GM12891 (cell line): Measurements from ENCODE around the gene AGAP2.

ENCODE experiments used
- DNase-seq: peaks from one replicate; pipeline ENCODE4 v3.0.0; 2011; ENCODE audit warnings: low spot score; ENCODE audit not compliant: insufficient read length
- FAIRE-seq: peaks from 2 replicates; lab custom pipeline; 2011; peaks lifted over from hg19 to GRCh38; lab: Jason Lieb, UNC
- PAX5 ChIP-seq: IDR thresholded peaks from 2 replicates; pipeline ENCODE4 v1.6.1; 2011; ENCODE audit warnings: low read length, moderate library complexity, mild to moderate bottlenecking; ENCODE audit not compliant: insufficient read depth, severe bottlenecking
- POLR2A ChIP-seq: IDR thresholded peaks from 2 replicates; pipeline ENCODE4 v1.6.1; 2011; ENCODE audit warnings: low read depth, low read length, control low read depth
- POLR2AphosphoS5 ChIP-seq: IDR thresholded peaks from 2 replicates; pipeline ENCODE4 v1.6.1; 2011; ENCODE audit warnings: low read depth, low read length, control low read depth
- POU2F2 ChIP-seq: IDR thresholded peaks from 2 replicates; pipeline ENCODE4 v1.6.1; 2011; ENCODE audit warnings: low read depth, mild to moderate bottlenecking, control low read depth, low read length, moderate library complexity
- SPI1 ChIP-seq: IDR thresholded peaks from 2 replicates; pipeline ENCODE4 v1.6.1; 2011; ENCODE audit warnings: low read depth, low read length, control low read depth
- TAF1 ChIP-seq: IDR thresholded peaks from 2 replicates; pipeline ENCODE4 v1.6.1; 2011; ENCODE audit warnings: low read depth, low read length, control low read depth

AGAP2 gene

GRCh38 chr12:57771236-57771872 lies 32.8 kb upstream of the AGAP2 start:
- peak; percentile 82 for DNase-seq
- no peak for FAIRE-seq
- no peak for TF ChIP-seq SPI1
- TF ChIP-seq POLR2A, result no peak
- no peak for TF ChIP-seq POU2F2
- no peak for TF ChIP-seq PAX5
- TF ChIP-seq TAF1, result no peak
- no peak for TF ChIP-seq POLR2AphosphoS5

GRCh38 chr12:57770734-57771133 lies 32.2 kb upstream of the AGAP2 start:
- DNase-seq (no peak), FAIRE-seq (no peak)
- TF ChIP-seq SPI1 (no peak), POU2F2 (no peak), TAF1 (no peak), POLR2A (no peak), POLR2AphosphoS5 (no peak), PAX5 (no peak)

GRCh38 chr12:57769594-57769993 lies 31.1 kb upstream of the AGAP2 start:
- no peak for FAIRE-seq
- no peak for DNase-seq
- TF ChIP-seq POLR2AphosphoS5, result no peak

GRCh38 chr12:57767876-57768275 lies 29.3 kb upstream of the AGAP2 start:
- no peak for TF ChIP-seq SPI1
- no peak for TF ChIP-seq PAX5
- no peak for DNase-seq
- FAIRE-seq, result no peak

DNA sequence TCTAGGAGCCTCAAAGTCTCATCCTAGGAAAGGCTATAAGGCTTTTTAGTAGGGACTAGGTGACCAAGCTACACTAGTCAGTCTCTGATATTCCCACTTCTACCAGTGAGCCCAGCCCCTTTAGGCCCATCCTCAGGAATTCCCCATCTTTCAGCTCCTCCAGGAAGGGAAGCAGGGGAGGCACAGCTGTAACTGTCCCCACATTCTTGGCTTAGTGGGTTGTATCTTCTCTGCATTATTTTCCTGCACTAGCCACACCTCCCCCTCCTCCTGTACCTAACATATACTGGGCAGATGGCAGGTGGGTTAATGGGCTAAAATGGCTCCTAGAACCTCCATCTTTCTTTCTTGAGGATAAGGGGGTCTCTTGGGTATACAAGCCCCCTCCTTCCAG lies 28.8 kb upstream of the AGAP2 start:
- FAIRE-seq, result no peak
- no peak for TF ChIP-seq PAX5
- no peak for TF ChIP-seq TAF1
- TF ChIP-seq POLR2AphosphoS5, result no peak
- no peak for TF ChIP-seq POU2F2
- no peak for TF ChIP-seq SPI1
- no peak for TF ChIP-seq POLR2A

GRCh38 chr12:57766464-57767304 lies 28.1 kb upstream of the AGAP2 start, which contains the start of gene CYP27B1:
CYP27B1 (minus strand) TSS chr12:57767078; CDS start chr12:57767041, 37 bp downstream.
- FAIRE-seq, result peak; percentile 16

More for the DNA sequence above, 28.8 kb upstream of the AGAP2 start:
- no peak for DNase-seq

GRCh38 chr12:57765698-57766463 lies 27.3 kb upstream of the AGAP2 start:
- no peak for DNase-seq
- no peak for TF ChIP-seq TAF1
- no peak for TF ChIP-seq SPI1
- no peak for TF ChIP-seq POLR2AphosphoS5
- no peak for TF ChIP-seq PAX5
- FAIRE-seq, result no peak

More at GRCh38 chr12:57766464-57767304, 28.1 kb upstream of the AGAP2 start, which contains the start of gene CYP27B1:
- no peak for DNase-seq
- no peak for TF ChIP-seq POU2F2
- no peak for TF ChIP-seq SPI1
- no peak for TF ChIP-seq TAF1
- TF ChIP-seq POLR2AphosphoS5, result no peak
- TF ChIP-seq POLR2A, result no peak
- TF ChIP-seq PAX5, result no peak

- TF ChIP-seq SPI1 (0 out of 2 replicates have a peak, but pooled peaks have one; percentile 17), POU2F2 (no peak)
- FAIRE-seq, result peak; percentile 85
- DNase-seq, result no peak
These were observed 26.6 kb upstream of the AGAP2 start for GRCh38 chr12:57765003-57765697.

DNA sequence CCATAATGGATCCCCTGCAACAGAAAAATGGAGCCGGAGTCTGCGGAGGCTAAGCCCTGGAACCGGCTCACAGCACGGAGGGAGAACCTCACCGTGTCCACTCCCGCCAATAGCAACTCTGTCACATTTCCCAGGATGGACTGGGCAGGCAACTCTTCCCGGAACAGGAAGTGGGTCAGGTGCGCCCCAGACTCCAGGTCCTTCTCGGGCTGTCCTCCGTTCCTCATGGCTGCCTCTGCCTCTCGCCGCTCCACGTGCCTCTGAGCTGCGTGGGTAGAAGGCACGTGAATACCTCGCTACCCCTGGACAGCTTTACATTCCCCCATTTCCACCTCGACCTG lies 26.1 kb upstream of the AGAP2 start:
- no peak for DNase-seq
- FAIRE-seq, result peak; percentile 5
- TF ChIP-seq SPI1 (0 out of 2 replicates have a peak, but pooled peaks have one; percentile 17), TAF1 (no peak)

DNA sequence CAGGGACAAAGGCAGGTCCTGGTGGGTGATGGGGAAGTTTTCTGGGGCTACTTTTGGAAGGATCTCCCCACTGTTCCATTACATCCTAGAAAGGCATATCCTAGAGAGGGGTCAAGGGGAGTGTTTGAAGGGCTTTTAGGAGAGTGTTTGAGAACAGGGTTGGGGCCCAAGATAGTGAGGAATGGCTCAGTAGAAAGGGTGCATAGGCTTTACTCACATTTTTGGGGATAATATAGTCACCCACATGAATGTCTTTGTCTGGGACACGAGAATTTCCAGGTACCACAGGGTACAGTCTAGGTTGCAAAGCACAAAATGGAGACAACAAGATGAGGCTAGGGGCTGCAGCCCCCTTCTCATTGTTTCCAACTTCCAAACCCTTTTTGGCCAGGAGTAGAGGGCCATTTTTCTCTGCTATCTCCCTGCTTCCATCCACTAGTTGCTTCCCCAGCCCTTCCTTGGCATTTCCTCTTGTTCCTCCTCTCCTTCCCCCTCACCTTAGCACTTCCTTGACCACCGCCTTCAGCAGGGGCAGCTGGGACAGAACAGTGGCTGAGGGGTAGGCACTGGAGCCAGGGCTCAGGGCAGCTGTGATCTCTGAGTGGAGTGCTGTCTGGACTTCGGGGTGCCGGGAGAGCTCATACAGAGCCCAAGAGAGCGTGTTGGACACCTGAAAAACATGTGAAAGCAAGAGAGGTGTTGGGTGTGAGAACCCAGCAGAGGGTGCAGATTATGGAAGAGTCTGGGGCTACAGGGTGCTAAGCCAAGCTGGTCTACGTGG lies 25.5 kb upstream of the AGAP2 start:
- no peak for TF ChIP-seq POLR2A
- FAIRE-seq (no peak), DNase-seq (no peak)
